HCT116 (cell line): Measurements from ENCODE around the gene RAP1GAP2. TPM values are rescaled to one million over a fixed set of nuclear protein-coding genes. Genes with fewer than 3 reads are reported as not detected.

Source experiments
- ATAC-seq: fragments of 200-7000 bp; cut with Tn5 transposase; 2 replicates; pipeline ENCODE4 v1.9.1; 2020; ENCODE audit warnings: mild to moderate bottlenecking, moderate library complexity
- BruUV-seq: library from RNA; stranded (reverse); fragments of 400-500 nt; replicated peaks from 2 replicates; lab custom pipeline; 2021; lab: Mats Ljungman, UMichigan
- CTCF ChIA-PET: fragments of 300-600 bp; sonication (Branson Sonifier 250); formaldehyde crosslinking; loops from one replicate; lab custom pipeline; 2021; ENCODE audit warnings: antibody characterized with exemption; lab: Charles Lee
- POLR2A ChIA-PET: fragments of 300-600, 350-600 bp; sonication (Branson Sonifier 250); formaldehyde crosslinking; loops from one replicate; lab custom pipeline; 2021; ENCODE audit warnings: antibody characterized with exemption; lab: Charles Lee
- RAD21 ChIA-PET, 2 experiments: fragments of 300-600 bp; sonication (Branson Sonifier 250); formaldehyde crosslinking; loops; one replicate each; lab custom pipeline; 2023; ENCODE audit warnings: low total read pairs in 2 of 2; ENCODE audit not compliant: uncharacterized antibody in 2 of 2, unreplicated experiment in 2 of 2, low non-redundant PET in 1 of 2; lab: Charles Lee
- DNase-seq: peaks from one replicate; pipeline ENCODE4 v3.0.0-alpha.2; 2010; ENCODE audit warnings: low read depth, low spot score
- H2AFZ ChIP-seq: fragments of 200-600 bp; shearing (Covaris generic), sonication (generic); 2 replicates; pipeline ENCODE4 v1.6.1; 2017; ENCODE audit warnings: low read depth, mixed run types, mixed read lengths, antibody characterized with exemption, low read length; ENCODE audit not compliant: poor library complexity, severe bottlenecking
- H3K27ac ChIP-seq: 2 replicates; pipeline ENCODE4 v1.5.1; 2012; ENCODE audit warnings: low read depth, low read length
- H3K27me3 ChIP-seq: fragments of 200-600 bp; sonication (generic); 2 replicates; pipeline ENCODE4 v1.6.1; 2016; ENCODE audit warnings: mixed run types, low read length, mixed read lengths; ENCODE audit not compliant: insufficient read depth
- H3K36me3 ChIP-seq, 2 experiments: fragments of 200-500 bp in 1 of 2; fragments of 200-600 bp in 1 of 2; sonication (Bioruptor generic) in 1 of 2; sonication (generic) in 1 of 2; 2 replicates each; pipeline versions ENCODE4 v1.5.1 to v1.6.1; 2014 to 2016; ENCODE audit warnings: low read length in 2 of 2, inconsistent platforms in 1 of 2, mixed read lengths in 1 of 2, mixed run types in 1 of 2; ENCODE audit not compliant: insufficient read depth in 2 of 2, control insufficient read depth in 1 of 2
- H3K4me1 ChIP-seq, 2 experiments: fragments of 200-600 bp in 1 of 2; sonication (generic) in 1 of 2; 2 replicates each; pipeline versions ENCODE4 v1.5.1 to v1.6.1; 2012 to 2017; ENCODE audit warnings: low read length in 2 of 2, inconsistent platforms in 1 of 2, mild to moderate bottlenecking in 1 of 2, mixed read lengths in 1 of 2, mixed run types in 1 of 2, moderate library complexity in 1 of 2; ENCODE audit not compliant: insufficient read depth in 2 of 2, control insufficient read depth in 1 of 2
- H3K4me2 ChIP-seq: fragments of 200-600 bp; sonication (generic); 2 replicates; pipeline ENCODE4 v1.6.1; 2017; ENCODE audit warnings: mixed run types, low read length, mixed read lengths
- H3K4me3 ChIP-seq, 2 experiments: fragments of 200-600 bp in 1 of 2; sonication (generic) in 1 of 2; replicated peaks in 1 of 2; 2 replicates each; pipeline ENCODE4 v1.5.1; 2011 to 2016; ENCODE audit warnings: low read length in 2 of 2, control low read depth in 1 of 2, low read depth in 1 of 2, mild to moderate bottlenecking in 1 of 2, mixed read lengths in 1 of 2, mixed run types in 1 of 2
- H3K79me2 ChIP-seq: fragments of 200-600 bp; sonication (generic); 2 replicates; pipeline ENCODE4 v1.6.1; 2017; ENCODE audit warnings: mild to moderate bottlenecking, mixed run types, low read length, moderate library complexity, mixed read lengths; ENCODE audit not compliant: insufficient read depth
- H3K9ac ChIP-seq: fragments of 200-600 bp; sonication (generic); 2 replicates; pipeline ENCODE4 v1.6.1; 2016; ENCODE audit warnings: low read length, mixed read lengths
- H3K9me2 ChIP-seq: fragments of 200-600 bp; sonication (generic), shearing (Covaris generic); 2 replicates; pipeline ENCODE4 v1.6.1; 2017; ENCODE audit warnings: mixed run types, mild to moderate bottlenecking, moderate library complexity; ENCODE audit not compliant: insufficient read depth
- H3K9me3 ChIP-seq, 2 experiments: fragments of 200-500 bp in 1 of 2; fragments of 200-600 bp in 1 of 2; sonication (Bioruptor generic) in 1 of 2; sonication (generic) in 1 of 2; 2 replicates each; pipeline ENCODE4 v1.6.1; 2014 to 2017; ENCODE audit warnings: low read length in 2 of 2, mixed read lengths in 2 of 2, inconsistent platforms in 1 of 2, low read depth in 1 of 2, mild to moderate bottlenecking in 1 of 2, mixed run types in 1 of 2, moderate library complexity in 1 of 2; ENCODE audit not compliant: control insufficient read depth in 1 of 2, insufficient read depth in 1 of 2
- H4K20me1 ChIP-seq: fragments of 200-600 bp; sonication (generic), shearing (Covaris generic); 2 replicates; pipeline ENCODE4 v1.6.1; 2017; ENCODE audit warnings: mixed run types, mild to moderate bottlenecking, moderate library complexity; ENCODE audit not compliant: insufficient read depth
- CBX3 ChIP-seq: IDR thresholded peaks from 2 replicates; pipeline ENCODE4 v1.6.1; 2012; ENCODE audit warnings: low read depth
- CEBPB ChIP-seq: IDR thresholded peaks from 2 replicates; pipeline ENCODE4 v1.6.1; 2012; ENCODE audit warnings: low read depth
- EGR1 ChIP-seq: IDR thresholded peaks from 2 replicates; pipeline ENCODE4 v1.6.1; 2012; ENCODE audit warnings: low read depth
- ELF1 ChIP-seq: IDR thresholded peaks from 2 replicates; pipeline ENCODE4 v1.6.1; 2012; ENCODE audit warnings: low read depth, borderline replicate concordance
- EZH2 ChIP-seq: fragments of 200-600 bp; sonication (generic); IDR thresholded peaks from 2 replicates; pipeline ENCODE4 v1.6.1; 2017; ENCODE audit warnings: antibody characterized with exemption, mixed run types
- EZH2phosphoT487 ChIP-seq: fragments of 200-600 bp; IDR thresholded peaks from 2 replicates; pipeline ENCODE4 v1.6.1; 2018; ENCODE audit warnings: antibody characterized with exemption, borderline replicate concordance
- FOSL1 ChIP-seq: IDR thresholded peaks from 2 replicates; pipeline ENCODE4 v1.6.1; 2012; ENCODE audit warnings: low read depth
- POLR2A ChIP-seq: IDR thresholded peaks from 2 replicates; pipeline ENCODE4 v1.7.0; 2011; ENCODE audit warnings: borderline replicate concordance; ENCODE audit not compliant: insufficient read depth, insufficient read length; ENCODE audit errors: extremely low read depth
- POLR2AphosphoS5 ChIP-seq: IDR thresholded peaks from 2 replicates; pipeline ENCODE4 v1.6.1; 2011; ENCODE audit warnings: mild to moderate bottlenecking, low read depth, low read length, moderate library complexity
- RAD21 ChIP-seq: IDR thresholded peaks from 2 replicates; pipeline ENCODE4 v1.6.1; 2012; ENCODE audit warnings: low read depth, mild to moderate bottlenecking
- SIN3A ChIP-seq: IDR thresholded peaks from 2 replicates; pipeline ENCODE4 v1.6.1; 2012; ENCODE audit warnings: low read depth
- SP1 ChIP-seq: IDR thresholded peaks from 2 replicates; pipeline ENCODE4 v1.6.1; 2012; ENCODE audit warnings: low read depth
- SRF ChIP-seq: IDR thresholded peaks from 2 replicates; pipeline ENCODE4 v1.6.1; 2012; ENCODE audit warnings: low read depth
- TCF7L2 ChIP-seq: IDR thresholded peaks from 2 replicates; pipeline ENCODE4 v1.7.0; 2011; ENCODE audit warnings: borderline replicate concordance, inconsistent platforms; ENCODE audit not compliant: insufficient read depth, insufficient read length; ENCODE audit errors: extremely low read depth
- ZFX ChIP-seq: fragments of 450-650 bp; IDR thresholded peaks from 2 replicates; pipeline ENCODE4 v1.6.1; 2017
- ZNF274 ChIP-seq: fragments of 200-500 bp; sonication (Bioruptor generic); IDR thresholded peaks from 2 replicates; pipeline ENCODE4 v1.6.1; 2014; ENCODE audit warnings: mild to moderate bottlenecking, low read depth, low read length, inconsistent platforms
- intact Hi-C: fragments of 100-400 bp; cut with micrococcal nuclease; formaldehyde crosslinking; loops from 2 replicates; pipeline ENCODE4 v1.10.0; 2022
- total RNA-seq: library from RNA; stranded (reverse); gene quantifications from one replicate; pipeline ENCODE4 v1.2.1, GENCODE V29; 2021; ENCODE audit not compliant: unreplicated experiment
- TF ChIP-seq, protein P1 (sequence below): IDR thresholded peaks from 2 replicates; pipeline ENCODE4 v1.6.1; 2012; ENCODE audit warnings: low read depth
- TF ChIP-seq, protein P2 (sequence below): IDR thresholded peaks from 2 replicates; pipeline ENCODE4 v1.6.1; 2012

RAP1GAP2 gene
- total RNA-seq, 1 experiment from 2014 or later = 54.6 TPM

DNA sequence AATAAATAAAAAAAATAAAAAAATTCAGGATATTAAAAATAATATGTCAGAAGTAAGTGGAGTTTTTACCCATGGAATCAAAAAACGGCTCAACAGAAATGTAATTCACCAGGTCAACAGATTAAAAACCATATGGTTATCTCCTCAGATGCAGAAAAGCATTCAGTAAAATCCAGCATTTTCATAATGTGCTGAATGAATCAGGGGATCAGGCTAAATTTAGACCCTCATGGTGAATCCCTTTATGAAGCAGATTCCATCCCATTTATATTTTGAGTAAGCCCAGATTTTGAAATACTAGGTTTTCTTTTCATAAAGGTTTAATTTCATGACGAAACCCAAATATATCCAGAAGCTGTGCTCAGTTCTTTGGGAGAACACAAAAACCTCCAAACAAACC, 182.8 kb downstream of the RAP1GAP2 start:
- peaks cover 16% of the 10 kb centered on the region for H3K79me2 ChIP-seq
- BruUV-seq = no TSS peak
- TF ChIP-seq CEBPB (no peak), EZH2 (no peak), ELF1 (no peak), SP1 (no peak), EGR1 (no peak), SIN3A (no peak), POLR2AphosphoS5 (no peak), POLR2A (no peak), TCF7L2 (no peak), CBX3 (no peak), ZNF274 (no peak), SRF (no peak), EZH2phosphoT487 (no peak), ZFX (no peak), FOSL1 (no peak), RAD21 (no peak)
- TF ChIP-seq, protein P1, sequence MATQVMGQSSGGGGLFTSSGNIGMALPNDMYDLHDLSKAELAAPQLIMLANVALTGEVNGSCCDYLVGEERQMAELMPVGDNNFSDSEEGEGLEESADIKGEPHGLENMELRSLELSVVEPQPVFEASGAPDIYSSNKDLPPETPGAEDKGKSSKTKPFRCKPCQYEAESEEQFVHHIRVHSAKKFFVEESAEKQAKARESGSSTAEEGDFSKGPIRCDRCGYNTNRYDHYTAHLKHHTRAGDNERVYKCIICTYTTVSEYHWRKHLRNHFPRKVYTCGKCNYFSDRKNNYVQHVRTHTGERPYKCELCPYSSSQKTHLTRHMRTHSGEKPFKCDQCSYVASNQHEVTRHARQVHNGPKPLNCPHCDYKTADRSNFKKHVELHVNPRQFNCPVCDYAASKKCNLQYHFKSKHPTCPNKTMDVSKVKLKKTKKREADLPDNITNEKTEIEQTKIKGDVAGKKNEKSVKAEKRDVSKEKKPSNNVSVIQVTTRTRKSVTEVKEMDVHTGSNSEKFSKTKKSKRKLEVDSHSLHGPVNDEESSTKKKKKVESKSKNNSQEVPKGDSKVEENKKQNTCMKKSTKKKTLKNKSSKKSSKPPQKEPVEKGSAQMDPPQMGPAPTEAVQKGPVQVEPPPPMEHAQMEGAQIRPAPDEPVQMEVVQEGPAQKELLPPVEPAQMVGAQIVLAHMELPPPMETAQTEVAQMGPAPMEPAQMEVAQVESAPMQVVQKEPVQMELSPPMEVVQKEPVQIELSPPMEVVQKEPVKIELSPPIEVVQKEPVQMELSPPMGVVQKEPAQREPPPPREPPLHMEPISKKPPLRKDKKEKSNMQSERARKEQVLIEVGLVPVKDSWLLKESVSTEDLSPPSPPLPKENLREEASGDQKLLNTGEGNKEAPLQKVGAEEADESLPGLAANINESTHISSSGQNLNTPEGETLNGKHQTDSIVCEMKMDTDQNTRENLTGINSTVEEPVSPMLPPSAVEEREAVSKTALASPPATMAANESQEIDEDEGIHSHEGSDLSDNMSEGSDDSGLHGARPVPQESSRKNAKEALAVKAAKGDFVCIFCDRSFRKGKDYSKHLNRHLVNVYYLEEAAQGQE = no peak
- TF ChIP-seq, protein P2, sequence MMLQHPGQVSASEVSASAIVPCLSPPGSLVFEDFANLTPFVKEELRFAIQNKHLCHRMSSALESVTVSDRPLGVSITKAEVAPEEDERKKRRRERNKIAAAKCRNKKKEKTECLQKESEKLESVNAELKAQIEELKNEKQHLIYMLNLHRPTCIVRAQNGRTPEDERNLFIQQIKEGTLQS = no peak
- TF ChIP-seq, all 23 proteins: peak for 0

More for the DNA sequence above, 182.8 kb downstream of the RAP1GAP2 start:
- Histone ChIP-seq H3K9ac (no peak overlapping the region), H3K4me3 (no peak overlapping the region), H3K9me2 (no peaks in the 10 kb centered on the region), H3K27me3 (no peaks in the 10 kb centered on the region), H4K20me1 (no peaks in the 10 kb centered on the region), H3K9me3 (no peaks in the 10 kb centered on the region), H3K36me3 (peaks cover 6 to 27% of the 10 kb centered on the region in 2 experiments; a peak in 2 of 4 replicates), H3K27ac (no peak overlapping the region), H3K4me1 (peaks cover 4 to 15% of the 10 kb centered on the region in 2 experiments), H2AFZ (no peak overlapping the region), H3K4me2 (no peak overlapping the region)
- ChIA-PET CTCF (no interaction called here), POLR2A (no interaction called here), RAD21 (no interaction called here)
- DNase-seq = no peak
- intact Hi-C loops = loop anchor here (5.0 kb wide), 1 partner anchor 87 kb away; no protein-coding TSS in a partner anchor
- ATAC-seq = no peak
